DMS114 treated with DMSO at 0.1 percent for 48 hours (cell line): Measurements from ENCODE around the gene NDUFV3.
"Not testable (repeated sequence)": the region's sequence is repeated elsewhere in the genome, so short reads cannot be mapped to it uniquely, and the experiment has no call there.

Experiments used
- DNase-seq: peaks from one replicate; lab custom pipeline; 2025; ENCODE audit not compliant: unreplicated experiment; lab: John Stamatoyannopoulos, UW

Gene NDUFV3

DNA sequence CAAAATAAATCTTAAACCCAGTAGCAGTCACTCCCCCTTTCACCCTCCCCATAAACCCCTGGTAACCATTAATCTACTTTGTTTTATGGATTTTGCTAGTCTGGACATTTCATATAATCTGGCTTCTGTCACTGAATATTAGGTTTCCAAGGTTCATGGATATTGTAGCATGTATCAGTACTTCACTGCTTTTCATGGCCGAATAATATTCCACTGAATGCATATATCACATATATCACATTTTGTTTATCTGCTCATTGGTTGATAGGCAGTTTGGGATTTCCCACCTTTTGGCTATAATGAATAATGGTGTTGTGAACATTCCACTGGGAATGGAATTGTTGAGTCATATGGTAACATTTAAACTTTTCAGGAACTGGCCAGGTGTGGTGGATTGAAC, 9.2 kb upstream of the NDUFV3 start:
- no peak for DNase-seq

DNA sequence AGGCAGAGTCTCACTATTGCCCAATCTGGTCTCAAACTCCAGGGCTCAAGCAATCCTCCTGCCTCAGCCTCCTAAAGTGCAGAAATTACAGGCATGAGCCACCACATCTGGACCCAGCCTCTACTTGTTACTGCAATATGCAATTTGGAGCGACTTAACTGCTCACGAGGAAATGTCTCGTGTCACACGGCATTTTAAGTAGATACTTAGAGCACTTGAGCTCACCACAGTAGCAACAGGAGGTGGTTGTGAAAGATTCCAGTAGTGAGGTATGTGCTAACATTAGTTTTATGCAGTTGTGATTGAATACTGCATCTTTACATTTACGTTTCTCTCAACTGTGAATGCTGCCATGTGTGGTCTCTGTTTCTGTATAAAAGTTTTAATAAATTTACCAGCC, 5.8 kb upstream of the NDUFV3 start:
- no peak for DNase-seq

DNA sequence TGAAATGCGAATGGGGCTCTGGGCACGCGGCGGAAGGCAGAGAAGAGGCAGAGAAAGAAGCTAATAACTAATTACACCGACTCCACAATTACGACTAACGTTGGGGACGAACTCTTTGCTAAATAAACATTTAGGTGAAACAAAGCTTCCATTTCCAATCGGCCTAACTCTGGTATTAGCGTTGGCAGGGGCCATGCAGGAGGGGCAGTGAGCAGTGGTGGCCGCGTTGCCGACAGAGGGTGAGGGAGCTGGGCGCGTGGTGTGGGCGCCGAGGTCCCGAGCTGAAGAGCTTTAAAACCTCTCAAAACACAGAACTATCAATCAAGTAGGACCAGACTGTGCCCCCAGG, 553 bp upstream of the NDUFV3 start:
- DNase-seq, result no peak

DNA sequence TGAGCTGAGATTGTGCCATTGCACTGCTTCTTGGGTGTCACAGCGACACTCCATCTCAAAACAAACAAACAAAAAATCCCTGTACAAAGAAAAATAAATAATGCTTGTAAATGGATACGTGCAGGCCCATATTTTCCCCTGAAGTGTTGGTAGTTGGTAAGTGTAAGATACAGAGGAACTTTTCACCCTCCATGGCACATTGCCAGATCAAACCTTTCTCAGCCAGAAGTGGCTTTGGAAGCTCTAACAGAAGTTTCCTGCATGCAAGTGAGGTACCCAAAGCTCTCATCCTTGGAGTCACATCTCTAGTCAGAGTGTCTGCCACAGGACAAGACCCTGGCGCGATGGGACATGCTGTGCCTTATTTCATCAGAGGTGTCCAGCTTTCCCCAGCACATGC, 7.3 kb downstream of the NDUFV3 start:
- no peak for DNase-seq

DNA sequence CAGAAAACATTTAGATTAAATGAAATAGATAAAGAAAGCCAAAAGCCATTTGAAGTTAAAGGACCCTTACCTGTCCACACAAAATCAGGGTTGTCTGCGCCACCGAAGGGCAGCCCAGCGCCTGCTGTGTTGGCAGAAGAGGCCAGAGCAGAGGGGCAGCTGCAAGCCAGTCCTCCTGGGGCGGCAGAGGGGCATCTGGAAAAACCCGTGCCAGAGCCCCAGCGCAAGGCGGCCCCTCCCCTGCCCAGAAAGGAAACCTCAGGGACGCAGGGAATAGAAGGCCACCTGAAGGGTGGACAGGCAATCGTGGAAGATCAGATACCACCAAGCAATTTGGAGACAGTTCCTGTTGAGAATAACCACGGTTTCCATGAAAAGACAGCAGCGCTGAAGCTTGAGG, 10.7 kb downstream of the NDUFV3 start:
- no peak for DNase-seq

DNA sequence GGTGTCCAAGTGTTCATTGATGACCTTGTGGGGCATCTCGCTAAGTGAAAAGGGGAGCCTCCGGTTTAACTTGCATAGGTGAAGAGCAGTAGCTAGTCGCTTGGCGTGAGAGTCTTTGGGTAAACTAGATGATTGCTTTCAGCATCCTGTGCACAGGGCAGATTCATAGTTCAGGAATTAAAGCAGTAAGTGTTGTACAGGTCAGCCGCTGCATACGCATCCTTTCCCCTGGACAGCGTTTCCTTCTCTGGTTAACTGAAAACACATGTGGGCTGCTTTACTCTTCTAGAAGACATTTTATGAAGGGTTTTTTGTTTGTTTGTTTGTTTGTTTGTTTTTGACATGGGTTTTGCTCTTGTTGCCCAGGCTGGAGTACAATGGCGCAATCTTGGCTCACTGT, 12.1 kb downstream of the NDUFV3 start:
- no peak for DNase-seq

DNA sequence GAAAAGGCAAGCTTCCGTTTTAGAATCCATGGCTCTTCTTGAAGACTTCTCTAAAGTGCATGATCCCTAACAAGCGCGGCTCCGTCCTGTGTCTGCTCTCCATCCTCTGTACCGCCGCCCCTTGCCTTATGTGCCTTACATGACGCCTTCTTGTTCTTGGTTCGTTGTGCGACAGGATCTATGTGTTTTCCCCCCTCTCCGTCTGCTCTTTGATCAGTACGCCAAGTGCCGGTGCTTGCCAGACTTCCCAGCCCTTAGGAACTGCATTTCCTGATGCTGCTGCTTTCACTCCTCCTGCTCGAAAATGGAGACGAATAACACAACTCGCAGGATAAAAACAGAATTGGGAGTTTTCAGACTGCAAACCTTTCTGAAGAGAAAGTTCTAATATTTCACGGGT, 13.1 kb downstream of the NDUFV3 start:
- no peak for DNase-seq

DNA sequence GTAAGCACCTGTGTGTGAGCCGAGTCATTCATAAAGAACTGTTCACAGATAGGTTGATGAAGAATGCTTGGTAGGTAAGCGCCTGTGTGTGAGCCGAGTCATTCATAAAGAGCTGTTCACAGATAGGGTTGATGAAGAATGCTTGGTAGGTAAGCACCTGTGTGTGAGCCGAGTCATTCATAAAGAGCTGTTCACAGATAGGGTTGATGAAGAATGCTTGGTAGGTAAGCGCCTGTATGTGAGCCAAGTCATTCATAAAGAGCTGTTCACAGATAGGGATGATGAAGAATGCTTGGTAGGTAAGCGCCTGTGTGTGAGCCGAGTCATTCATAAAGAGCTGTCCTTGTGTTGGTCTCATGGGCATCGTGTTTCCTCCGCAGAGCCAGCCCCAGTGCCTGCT, 15.4 kb downstream of the NDUFV3 start:
- not testable (repeated sequence) for DNase-seq

DNA sequence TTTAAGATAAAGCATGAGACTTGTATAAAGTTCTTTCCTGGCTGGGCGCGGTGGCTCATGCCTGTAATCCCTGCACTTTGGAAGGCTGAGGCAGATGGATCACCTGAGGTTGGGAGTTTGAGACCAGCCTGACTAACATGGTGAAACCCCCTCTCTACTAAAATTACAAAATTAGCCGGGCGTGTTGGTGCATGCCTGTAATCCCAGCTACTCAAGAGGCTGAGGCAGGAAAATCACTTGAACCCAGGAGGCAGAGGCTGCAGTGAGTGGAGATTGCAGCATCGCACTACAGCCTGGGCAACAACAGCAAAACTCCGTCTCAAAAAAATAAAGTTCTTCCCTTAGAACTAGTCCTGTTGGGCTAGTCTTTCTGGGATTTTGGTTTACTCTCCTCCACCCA, 18.8 kb downstream of the NDUFV3 start:
- DNase-seq, result not testable (repeated sequence)

DNA sequence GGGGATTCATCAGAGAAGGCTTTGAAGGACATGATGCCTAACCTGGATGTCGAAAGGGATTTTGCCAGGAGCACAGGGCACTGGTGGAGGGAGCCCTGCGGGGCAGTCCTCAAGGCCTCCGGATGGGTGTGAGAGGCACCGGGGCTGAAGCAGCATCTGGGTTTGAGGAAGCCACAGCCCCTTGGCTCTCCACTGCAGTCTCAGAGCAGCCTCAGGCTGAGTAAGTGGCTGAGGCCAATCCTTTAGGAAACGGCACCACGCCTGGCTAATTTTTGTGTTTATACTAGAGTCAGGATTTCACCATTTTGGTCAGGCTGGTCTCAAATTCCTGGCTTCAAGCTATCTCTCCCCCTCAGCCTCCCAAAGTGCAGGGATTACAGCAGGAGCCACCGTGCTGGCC, 20.4 kb downstream of the NDUFV3 start:
- DNase-seq, result no peak

DNA sequence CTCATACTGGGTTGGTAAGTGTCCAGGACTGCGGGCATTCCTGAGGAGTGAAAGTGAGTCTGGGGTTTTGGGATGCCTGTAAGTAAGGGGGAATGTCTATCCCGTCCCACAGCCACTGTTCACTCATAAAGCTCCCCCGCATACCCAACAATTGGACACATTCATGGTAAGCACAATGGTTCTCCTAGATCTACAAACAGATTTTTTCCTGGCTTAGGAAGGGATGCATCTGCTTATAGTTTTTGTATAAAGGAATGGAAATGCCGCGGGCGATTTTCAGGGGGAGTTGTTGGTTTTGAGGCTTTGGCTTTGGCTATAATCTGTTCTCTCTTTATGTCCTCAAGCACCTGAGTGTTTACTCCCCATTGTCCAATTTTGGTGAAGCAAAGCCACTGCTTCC, 25.2 kb downstream of the NDUFV3 start:
- no peak for DNase-seq

DNA sequence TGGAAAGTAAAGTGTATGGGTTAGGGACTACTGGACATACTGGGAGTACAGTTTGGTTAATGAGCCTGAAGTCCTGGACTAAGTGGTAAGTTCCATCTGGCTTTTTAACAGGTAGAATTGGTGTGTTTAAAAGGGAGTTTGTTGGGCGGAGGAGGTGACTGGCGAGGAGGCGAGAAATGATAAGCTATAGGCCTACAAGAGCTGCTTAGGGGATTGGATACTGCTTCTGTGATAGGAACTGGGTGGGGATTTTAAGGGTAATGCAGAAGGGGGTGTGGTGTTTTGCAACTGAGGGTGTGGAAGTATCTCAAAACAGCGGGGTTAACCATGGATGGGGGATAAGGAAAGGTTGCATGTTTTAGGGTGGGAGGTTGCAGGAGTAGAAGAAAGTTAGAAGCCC, 28.8 kb downstream of the NDUFV3 start:
- no peak for DNase-seq

DNA sequence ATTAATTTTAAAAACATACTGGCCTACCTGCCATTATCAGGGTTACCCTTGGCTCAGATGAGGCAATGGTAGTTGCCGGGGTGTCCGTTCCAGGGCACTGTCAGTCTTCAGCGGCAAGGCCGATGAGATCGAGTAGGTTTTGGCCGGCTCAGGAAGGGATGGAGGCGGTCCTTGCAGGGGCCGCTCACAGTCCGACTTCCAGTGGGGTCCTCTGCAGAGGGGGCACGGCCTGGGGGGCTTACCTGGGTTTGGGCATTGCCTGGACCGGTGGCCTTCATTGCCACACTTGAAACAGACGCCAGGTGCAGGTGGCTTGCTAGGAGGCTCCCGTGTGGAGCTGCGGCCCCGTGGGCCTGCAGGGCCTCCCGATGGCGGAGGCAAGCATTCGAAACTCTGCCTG, 29.8 kb downstream of the NDUFV3 start:
- DNase-seq, result no peak

DNA sequence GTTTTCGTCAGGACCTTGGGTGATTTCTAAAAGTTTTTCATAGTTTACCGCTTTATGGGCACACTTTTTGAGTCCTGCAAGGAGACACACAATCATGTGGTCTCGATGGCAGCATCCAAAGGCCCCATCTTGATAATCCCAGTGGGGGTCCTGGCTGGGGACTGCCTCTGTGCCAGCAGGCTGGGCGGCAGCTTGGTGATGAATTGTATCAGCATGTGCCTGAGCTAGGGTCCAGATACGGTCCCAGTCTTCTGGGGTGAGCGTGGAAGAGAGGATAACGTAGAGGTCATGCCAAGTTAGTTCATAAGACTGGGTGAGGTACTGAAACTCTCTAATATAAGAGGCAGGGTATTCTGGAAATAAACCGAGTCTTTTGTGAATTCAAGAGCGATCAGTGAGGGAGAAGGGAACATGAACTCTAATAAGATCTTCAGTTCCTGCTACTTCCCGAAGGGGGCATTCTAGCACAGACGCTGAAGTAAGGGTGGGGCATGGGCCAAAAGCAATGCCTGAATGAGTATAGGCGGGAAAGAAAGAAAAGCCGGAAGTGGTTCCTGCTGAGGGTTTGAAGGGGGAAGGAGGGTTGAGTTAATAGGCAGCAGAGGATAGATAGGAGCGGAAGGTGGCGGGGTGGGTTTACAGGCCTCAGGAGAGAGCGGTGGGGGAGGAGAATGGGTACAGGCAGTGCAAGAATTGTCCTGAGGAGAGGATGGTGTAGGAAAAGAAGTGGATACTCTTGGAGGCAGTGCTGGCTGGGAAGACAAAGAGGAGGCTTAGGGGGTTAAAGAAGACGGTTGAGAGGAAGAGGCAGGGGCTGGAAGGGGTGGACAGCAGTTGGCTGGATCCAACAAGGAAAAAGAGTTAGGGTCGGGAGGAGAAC, 30.7 kb downstream of the NDUFV3 start:
- peak; percentile 10 for DNase-seq

DNA sequence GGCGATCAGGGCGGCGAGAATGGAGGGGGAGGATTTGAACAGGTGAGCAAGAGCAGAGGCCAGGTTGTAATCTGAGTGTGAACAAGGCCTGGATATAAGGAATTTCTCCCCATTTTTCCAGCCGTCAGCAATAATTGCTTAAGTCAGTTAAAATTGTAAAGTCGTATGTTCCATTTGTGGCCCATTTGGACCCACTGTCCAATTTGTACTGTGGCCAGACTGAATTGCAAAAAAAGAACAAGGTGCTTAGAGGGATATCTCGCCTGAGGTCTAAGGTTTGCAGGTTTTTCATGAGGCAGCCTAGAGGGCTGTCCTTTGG, 31.3 kb downstream of the NDUFV3 start:
- DNase-seq, result no peak

DNA sequence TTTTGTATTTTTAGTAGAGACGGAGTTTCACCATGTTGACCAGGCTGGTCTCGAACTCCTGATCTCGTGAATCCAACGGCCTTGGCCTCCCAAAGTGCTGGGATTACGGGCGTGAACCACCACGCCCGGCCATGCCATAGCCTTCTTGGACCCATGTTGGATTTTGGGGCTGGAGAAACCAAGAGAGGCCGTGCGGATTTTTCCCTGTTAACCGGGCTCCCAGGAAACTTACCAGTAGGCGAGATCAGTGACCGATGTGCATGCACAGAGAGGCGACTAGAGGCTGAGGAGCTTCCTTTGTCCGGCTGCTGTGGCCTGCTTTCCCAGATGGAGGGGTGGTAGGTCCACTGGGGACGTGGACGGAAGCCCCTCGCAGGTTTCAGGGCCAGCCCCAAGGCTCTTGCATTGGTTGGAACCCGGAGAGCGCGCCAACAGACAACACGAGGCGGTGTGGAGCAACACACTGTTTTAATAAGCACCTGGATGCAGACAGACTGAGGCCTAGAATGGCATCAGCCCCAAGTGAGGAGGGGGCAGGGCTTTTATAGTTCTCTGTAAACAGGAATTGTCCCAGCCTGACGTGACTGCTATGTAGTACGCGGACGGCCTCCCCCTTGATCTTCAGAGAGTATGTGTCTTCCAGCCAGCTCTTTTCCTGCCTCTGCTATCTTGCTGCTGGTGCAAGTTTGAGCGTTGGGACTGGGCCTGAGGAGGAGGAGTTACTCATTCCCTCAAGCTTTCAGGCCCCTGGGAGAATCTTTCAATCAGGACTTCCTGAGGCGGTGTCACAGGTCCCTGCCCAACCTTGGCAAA, 32.2 kb downstream of the NDUFV3 start, which contains the start of gene ERVH48-1:
Gene ERVH48-1 (minus strand): TSS at position 517 of the 813 bp plus-strand sequence. CDS start 6,624 bp downstream, outside the sequence.
- DNase-seq, result no peak

DNA sequence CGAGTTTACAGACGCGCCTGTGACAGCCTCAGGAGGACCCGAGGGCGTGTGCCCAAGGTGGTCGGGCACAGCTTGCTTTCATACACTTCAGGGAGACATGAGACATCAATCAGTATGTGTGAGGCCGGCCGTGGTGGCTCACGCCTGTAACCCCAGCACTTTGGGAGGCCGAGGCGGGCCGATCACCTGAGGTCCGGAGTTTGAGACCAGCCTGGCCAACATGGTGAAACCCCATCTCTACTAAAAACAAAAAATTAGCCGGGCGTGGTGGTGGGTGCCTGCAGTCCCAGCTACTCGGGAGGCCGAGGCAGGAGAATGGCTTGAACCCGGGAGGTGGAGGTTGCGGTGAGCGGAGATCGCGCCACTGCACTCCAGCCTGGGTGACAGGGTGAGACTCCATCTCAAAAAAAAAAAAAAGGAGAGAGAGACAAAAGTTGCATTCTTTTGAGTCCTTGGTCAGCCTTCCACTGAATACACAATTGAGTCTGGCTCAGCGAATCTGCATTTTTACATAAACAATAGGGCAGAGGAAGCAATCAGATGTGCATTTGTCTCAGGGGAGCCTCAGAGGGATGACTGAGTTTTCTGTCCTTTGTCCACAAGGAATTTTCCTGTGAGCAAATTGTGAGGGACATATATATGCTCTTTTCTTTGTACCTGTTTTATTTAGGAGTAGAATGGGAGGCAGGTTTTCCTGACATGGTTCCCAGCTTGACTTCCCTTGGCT, 34.5 kb downstream of the NDUFV3 start:
- not testable (repeated sequence) for DNase-seq

DNA sequence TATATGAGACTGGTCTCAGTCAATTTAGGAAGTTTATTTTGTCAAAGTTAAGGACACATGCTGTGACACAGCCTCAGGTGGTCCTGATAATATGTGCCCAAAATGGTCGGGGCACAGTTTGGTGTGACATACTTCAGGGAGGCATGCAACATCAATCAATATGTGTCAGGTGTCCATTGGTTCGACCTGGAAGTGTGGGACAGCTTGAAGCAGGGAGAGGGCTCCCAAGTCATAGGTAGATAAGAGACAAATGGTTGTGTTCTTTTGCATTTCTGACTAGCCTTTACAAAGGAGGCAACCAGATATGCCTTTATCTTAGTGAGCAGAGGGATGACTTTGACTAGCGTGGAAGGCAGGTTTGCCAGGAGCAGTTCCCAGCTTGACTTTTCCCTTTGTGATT, 36.9 kb downstream of the NDUFV3 start:
- DNase-seq, result no peak

DNA sequence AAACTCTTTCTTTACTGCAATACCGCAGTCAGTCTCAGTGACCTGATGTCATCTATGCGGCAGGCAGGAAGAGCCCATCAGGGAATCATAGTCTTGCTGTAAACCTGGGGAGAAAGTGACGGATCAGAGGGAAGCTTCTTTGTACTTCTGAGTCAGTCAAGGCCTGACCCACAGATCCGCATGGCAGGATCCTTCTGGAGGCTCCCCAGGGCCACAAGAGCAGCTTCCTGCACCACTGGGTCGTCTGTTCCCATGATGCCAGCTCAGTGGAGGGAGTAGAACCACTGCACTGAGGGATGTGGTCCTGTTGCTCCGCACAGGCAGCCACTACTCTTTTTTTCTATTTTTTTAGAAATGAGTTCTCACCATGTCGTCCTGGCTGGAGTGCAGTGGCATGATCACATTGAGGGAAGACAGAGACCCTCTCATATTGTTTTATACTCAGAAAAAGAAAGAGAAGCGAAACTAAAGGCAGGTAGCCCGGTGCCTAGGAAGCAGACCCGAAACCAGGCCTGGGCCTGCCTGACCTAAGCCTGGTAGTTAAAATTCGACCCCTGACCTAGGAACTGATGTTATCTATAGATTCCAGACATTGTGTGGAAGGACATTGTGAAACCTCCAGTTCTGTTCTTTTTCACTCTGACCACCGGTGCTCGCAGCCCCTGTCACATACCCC, 38.6 kb downstream of the NDUFV3 start:
- DNase-seq, result no peak

DNA sequence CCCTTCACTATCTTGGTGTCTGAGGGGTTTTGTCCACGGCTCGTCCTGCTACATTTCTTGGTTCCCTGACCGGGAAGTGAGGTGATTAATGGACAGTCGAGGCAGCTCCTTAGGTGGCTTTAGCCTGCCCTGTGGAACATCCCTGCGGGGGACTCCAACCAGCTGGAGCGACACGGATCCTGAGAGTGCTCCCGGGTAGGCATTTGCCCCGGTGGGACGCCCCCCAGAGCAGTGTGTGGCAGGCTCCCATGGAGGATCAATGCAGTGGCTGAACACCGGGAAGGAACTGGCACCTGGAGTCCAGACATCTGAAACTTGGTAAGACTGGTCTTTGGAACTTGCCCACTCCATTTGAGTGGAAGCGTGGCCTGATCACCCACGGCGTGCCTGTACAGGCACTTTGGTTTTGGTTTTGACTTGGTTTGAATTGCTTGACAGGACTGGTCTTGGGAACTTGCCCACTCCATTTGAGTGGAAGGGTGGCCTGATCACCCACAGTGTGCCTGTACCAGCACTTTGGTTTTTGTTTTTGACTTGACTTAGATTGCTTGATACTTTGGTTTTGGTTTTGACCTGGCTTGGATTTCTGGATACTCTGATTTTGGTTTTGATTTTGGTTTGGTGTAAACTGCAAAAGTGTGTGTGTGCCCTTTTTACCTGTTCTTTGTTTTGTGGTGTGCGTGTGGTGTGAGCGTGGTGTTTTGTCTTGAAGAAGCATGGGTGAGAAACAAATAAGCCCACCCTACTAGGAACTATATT, 39.4 kb downstream of the NDUFV3 start:
- not testable (repeated sequence) for DNase-seq
